Hematopoietic multipotent progenitor cell treated with erythropoietin and hydrocortisone succinate and interleukin-3 and kit ligand, for 4 days (in vitro differentiated cells): ENCODE results near the gene ERC1.

Source experiments
- DNase-seq: peaks from one replicate; pipeline ENCODE4 v3.0.0-alpha.2; 2015

ERC1 gene

DNA sequence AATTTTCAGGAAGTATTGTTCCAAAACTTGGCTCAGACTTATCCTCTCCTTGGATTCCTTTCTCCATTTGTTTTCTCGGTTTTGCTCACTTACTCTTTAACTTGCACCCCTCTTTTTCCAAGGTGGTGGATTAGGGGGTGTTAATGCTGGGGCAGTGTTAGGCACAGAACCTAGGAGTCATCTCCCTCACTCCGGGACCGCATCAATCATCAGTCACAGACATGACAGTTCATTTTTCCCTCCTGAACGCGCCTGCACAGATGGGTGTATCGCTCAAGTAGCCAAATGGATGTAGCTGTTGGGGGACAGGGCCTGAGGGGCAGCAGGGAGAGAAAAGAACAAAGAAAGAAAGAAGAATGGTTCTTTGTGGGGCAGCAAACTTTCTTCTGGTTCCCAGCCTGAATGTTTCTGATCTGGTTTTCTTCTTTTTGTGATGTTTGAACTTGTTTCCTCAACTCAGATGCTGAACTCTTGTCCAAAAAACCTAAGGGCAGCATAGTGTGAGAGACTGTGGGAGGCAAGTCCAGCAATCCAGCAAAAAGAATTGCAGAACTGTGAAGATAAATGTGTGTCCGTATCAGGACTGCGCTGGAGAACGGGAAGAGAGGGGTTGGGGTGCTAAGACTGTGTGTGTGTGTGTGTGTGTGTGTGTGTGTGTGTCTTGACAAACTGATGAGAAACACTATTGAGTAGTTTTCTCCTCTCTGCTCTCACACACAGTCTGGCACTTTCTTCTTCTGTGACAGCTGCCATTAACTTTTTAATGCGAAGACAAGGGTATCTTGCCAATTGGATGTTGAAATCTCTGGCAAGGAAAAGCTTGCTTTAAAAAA is 472.3 kb downstream of the ERC1 start:
- peak; percentile 5 for DNase-seq

- DNase-seq: no peak
Observed at GRCh38 chr12:1464925-1465324, 473.9 kb downstream of the ERC1 start.

DNA sequence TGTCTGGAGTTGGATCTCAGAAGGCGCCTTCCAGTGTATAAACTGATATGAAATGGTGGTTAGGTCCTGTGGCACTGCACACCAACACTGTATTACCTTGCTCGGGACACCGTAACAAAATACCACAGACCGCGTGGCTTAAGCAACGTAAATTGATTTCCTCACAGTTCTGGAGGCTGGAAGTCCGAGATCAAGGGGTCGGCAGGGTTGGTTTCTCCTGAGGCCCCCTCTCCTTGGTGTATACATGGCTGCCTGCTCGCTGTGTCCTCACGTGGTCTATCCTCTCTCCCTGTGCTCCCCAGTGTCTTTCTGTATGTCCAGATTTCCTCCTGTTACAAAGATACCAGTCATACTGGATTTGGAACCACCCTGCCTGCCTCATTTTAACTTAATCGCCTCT is 475.0 kb downstream of the ERC1 start:
- DNase-seq: no peak

DNA sequence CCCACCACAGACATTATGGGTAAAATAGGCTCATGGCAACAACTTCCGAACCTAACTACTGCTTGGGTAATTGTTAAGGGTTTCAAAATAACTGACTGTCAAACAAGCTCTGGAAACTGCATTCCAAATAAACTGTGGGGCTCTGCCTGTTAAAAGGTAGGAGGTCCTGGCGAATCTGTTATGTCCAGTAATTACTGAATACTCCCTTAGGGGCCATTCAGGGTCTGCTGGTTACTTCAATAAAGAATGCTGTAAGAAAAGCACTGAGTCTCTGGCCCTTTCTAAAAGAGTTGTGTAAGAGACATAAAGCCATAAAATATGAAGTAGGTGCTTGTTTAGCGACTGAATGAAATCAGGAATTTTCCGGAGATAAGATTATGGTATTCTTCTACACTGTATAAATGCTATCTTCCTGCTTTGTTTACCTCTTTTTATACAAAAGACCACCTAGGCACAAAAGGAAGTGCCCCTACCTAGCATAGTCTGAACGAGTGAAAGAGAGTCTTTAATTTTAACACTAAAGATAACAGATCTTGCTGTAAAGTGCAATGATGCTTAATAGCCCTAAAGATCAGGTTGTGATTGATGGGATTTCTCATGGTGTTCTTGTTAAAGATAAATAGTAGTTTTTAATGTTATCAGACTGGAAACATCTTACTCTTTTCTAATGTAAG is 475.6 kb downstream of the ERC1 start:
- DNase-seq: no peak

- no peak for DNase-seq
Observed at GRCh38 chr12:1467710-1468109, 476.7 kb downstream of the ERC1 start.

DNA sequence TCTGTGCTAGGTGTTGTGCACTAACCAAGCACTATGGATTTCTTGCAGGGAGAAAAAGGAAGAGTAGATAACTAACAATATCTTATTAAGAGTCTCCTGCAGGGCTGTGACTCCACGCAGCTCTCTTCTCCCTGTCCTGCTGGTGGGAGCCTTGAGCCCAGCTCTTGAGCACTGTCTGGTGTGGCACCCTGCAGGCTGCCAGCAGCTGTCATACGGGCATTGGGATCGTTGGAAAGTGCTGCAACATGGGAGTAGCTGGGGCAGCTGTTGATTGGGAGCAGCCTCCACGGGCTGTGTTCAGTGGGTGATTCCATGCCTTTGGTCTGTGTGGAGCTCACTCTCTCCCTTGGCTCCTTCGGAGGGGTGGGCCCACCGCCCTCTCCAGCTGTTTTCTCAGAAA is 478.0 kb downstream of the ERC1 start:
- no peak for DNase-seq

- DNase-seq: peak; percentile 48
Observed at GRCh38 chr12:1470051-1470450, 479.0 kb downstream of the ERC1 start.

GRCh38 chr12:1471224-1471623 is 480.2 kb downstream of the ERC1 start:
- peak; percentile 18 for DNase-seq

DNA sequence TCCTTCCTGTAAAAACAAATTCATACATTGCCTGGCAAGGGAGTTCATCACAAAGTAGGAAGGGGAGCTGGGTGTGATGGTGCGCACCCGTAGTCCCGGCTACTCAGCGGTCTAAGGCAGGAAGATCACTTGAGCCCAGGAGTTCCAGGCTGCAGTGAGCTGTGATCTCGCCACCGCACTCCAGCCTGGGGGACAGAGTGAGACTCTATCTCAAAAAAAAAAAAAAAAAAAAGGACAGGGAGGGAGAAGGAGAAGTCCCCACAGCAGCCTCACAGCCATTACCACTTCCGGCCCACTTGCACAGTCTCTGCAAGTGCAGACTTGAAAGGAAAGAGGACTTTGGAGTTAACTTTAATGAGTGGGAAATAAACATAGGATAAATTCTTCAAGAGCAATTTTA is 482.4 kb downstream of the ERC1 start:
- DNase-seq: peak; percentile 89

GRCh38 chr12:1474041-1474573 is 483.1 kb downstream of the ERC1 start:
- DNase-seq: peak; percentile 72

DNA sequence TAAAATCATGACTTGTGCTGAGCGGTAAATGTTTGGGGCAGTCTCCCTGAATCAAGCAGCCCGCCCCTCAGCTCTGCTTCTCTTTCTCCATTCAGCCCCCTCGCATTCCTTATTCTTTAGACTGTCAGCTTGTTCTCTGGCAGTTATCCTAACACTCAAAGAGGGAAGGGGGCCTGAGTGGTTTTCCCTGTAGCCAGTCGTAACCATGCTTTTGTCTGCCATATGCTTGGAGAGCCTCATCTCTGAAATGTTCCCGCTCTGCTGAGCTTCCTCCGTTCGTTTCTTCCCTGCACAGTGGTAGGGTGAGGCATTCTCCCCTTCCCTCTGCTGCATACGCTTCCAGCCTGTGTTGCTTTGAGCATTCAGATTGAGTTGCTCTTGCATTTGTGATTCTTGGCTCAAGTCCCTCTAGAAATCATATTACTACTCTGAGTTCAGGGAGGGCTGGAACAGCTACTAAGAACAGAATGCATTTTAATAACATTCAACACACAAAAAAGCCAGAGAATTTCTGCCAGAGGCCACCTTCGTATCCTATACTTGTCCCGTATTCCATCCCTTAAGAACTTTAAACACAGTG is 483.6 kb downstream of the ERC1 start:
- no peak for DNase-seq

DNA sequence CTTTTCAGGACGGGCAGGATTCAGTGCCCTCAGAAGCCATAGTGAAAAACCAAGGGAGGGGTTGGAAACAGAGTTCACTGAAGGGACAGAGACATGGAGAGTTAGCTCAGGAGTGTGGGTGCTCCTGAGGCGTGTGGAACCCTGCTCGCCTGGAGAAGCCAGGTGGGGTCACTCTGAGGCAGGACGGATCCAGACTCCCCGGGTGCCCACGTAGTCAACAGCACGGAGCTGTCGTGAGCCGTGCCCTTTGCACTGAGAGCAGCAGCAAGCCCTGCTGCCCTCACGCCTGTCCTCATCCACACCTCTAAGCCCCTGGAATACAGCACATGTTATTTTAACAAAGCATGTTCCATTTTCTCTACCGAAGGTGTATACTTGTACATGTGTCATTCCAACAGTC is 488.6 kb downstream of the ERC1 start:
- DNase-seq: no peak

DNA sequence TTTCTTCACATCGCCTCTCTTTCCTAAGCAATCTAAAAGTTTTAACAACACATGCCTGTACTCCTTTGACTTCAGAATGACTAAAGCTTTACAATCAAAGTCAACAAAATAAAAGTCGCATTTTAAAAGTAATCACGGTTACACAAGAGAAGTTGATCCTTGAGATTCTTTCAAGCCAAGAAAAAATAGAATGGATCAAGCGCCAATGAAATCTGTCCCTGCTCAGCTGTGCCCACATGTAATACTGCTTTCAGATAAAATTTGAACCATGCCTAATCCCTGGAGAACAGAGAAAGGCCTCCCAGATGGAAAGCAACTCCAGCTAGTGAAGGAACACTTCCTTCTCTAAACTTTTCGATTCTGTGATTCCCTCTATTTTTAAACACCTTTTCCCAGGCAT is 490.3 kb downstream of the ERC1 start:
- DNase-seq: no peak

DNA sequence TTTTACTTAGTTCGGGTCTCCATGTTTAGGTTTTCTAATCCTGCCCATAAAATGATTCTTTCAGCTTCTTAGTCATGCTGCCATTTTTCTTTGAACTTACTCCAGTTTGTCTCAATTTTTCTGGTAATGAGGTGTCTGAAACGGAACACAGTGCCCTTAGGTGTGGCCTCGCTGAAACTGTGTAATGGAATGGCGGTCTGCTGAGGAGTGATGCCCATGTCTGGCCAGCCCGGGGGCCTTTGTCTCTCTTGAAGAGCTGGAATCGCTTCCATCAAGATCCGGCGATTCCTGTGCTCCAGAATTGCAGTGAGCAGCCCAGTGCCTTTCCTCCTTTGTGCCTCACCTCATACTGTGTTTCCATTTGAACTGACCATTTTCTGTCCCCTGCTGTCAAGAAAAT is 490.9 kb downstream of the ERC1 start:
- no peak for DNase-seq

GRCh38 chr12:1488908-1489381 is 497.9 kb downstream of the ERC1 start:
- DNase-seq: peak; percentile 54

- DNase-seq: peak; percentile 89
Observed at GRCh38 chr12:1491983-1492697, 501.1 kb downstream of the ERC1 start.

GRCh38 chr12:1493781-1494565 is 502.9 kb downstream of the ERC1 start:
- DNase-seq: no peak

DNA sequence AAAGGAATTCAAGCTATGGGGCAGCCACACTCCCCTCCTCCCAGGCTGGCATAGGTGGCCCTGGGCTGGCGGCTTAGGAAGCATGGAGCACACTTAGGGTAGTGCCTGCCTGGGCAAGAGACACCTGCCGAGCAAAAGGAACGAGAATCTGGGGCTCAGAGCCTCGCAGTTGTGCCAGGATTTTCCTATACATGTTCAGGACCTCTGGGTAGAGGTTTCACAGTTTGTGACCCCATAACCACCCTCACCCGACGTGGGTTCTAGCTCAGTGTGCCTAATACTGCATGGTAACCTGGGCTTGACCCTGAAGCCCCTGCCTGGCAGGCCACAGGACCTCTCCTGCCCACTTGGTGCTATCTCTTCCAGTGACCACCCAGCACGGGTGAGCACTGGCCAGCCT is 503.8 kb downstream of the ERC1 start:
- DNase-seq: no peak

DNA sequence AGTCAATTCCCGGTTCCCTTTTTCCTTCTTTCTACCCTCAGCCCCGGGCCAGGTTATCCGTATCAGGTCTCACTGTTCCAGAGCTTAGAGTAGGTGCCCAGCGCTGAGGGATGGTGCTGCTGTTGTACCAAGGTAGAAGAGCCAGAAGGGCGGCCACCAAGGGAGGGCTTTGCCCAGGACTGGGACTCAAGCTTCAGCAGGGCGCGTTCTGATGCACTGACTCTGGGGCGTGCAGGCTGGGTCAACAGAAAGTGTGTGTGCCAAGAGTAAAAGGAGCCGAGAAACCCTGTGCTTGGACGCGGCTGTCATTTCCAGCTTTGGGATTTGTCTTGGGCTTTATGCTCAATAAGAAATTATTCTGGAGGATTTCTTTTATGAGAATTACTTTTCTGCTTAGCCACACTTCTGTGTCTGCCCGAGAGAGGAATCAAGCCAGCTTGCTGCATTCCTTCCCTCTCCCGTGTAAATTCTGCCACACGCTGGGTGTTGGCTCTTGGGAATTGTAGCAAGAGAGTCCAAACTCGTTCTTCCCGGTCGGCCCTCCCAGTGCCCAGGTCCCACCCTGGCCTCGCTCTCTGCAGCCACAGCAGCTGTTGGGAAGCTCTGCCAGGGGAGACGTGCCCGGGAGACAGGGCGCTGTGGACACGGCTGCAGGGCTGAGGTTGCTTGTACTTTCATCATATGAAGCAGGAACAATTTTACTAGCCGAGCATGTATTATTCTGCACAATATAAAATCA is 505.3 kb downstream of the ERC1 start:
- DNase-seq: no peak

DNA sequence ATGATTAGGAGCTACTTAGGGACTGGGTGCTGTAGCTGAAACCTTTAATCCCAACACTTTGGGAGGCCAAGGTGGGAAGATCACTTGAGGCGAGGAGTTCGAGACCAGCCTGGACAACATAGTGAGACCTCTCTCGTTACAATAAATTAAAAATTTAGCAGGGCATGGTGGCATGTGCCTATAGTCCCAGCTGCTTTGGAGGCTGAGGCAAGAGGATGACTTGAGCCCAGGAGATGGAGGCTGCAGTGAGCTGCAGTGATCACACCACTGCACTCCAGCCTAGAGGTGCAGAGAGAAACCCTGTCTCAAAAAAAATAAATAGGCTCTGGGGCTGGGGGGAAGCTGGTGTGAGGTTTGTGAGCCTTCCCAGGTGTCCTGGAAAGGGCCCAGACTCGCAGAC is 506.1 kb downstream of the ERC1 start:
- no peak for DNase-seq

- DNase-seq: no peak
Observed at GRCh38 chr12:1498199-1498740, 507.2 kb downstream of the ERC1 start.
